ENCODE data around the gene G3BP2. TPM values are rescaled to one million over a fixed set of nuclear protein-coding genes. Genes with fewer than 3 reads are reported as not detected.

G3BP2 gene
- total and polyA plus RNA-seq, 2 of the 8 experiments (the other 6 are each of a cell fraction or from before 2014, with no cell fraction given) = 83.7 to 378 TPM

- Histone ChIP-seq H3K27ac (ENCODE audit: low read depth, low read length) (no peak overlapping the region), H3K36me3 (ENCODE audit: control insufficient read depth in 2 of 4, insufficient read depth in 4 of 4, low read length in 3 of 4) (peaks cover 21 to 76% (median 54%) of the 10 kb centered on the region in 4 experiments), H3K27me3 (replicated peaks in 1 of 4; ENCODE audit: control insufficient read depth in 3 of 4, extremely low read depth in 1 of 4, insufficient read depth in 3 of 4, low read length in 3 of 4) (no peaks in the 10 kb centered on the region), H4K5ac (ENCODE audit: insufficient read length, low read depth, low read length) (no peak overlapping the region), H3K56ac (replicated peaks; ENCODE audit: insufficient read length, low read depth, low read length) (no peak overlapping the region), H3K9ac (replicated peaks in 1 of 4; ENCODE audit: extremely low read depth in 1 of 4, low read depth in 3 of 4, low read length in 3 of 4) (no peak overlapping the region), H3K4me3 (ENCODE audit: extremely low read depth in 1 of 4, insufficient read depth in 2 of 4, low read depth in 3 of 4, low read length in 4 of 4) (no peak overlapping the region), H4K20me1 (replicated peaks in 1 of 2; ENCODE audit: control insufficient read depth in 1 of 2, insufficient read depth in 2 of 2, low read length in 2 of 2) (peaks cover 0 to 3% of the 10 kb centered on the region in 2 experiments), H3K23me2 (ENCODE audit: low read depth, low read length) (no peaks in the 10 kb centered on the region), H2BK120ac (replicated peaks; ENCODE audit: low read depth, low read length) (no peak overlapping the region), H3K79me2 (ENCODE audit: control insufficient read depth in 1 of 2, insufficient read depth in 2 of 2, low read length in 2 of 2) (peaks cover 0 to 5% of the 10 kb centered on the region in 2 experiments; a peak in 1 of 4 replicates), H3K4ac (replicated peaks; ENCODE audit: insufficient read length, low read depth, low read length) (no peak overlapping the region), H3K23ac (ENCODE audit: insufficient read length) (no peak overlapping the region), H3K9me3 (ENCODE audit: insufficient read depth in 2 of 2, low read depth in 1 of 2, low read length in 1 of 2) (no peaks in the 10 kb centered on the region), H2BK5ac (ENCODE audit: low read depth, low read length) (no peak overlapping the region), H3K79me1 (ENCODE audit: low read depth, low read length) (peaks cover 2% of the 10 kb centered on the region; the same call in 1 of the 2 replicates), H3K18ac (ENCODE audit: extremely low read depth, low read length) (no peak overlapping the region), H2BK20ac (ENCODE audit: low read length) (no peak overlapping the region), H2BK12ac (ENCODE audit: low read depth, low read length) (no peak overlapping the region), H2AK5ac (ENCODE audit: low read depth, low read length) (no peak overlapping the region), H3K14ac (ENCODE audit: insufficient read length) (no peak overlapping the region), H3K4me1 (replicated peaks in 1 of 4; ENCODE audit: control insufficient read depth in 3 of 4, insufficient read depth in 4 of 4, low read length in 3 of 4) (no peaks in the 10 kb centered on the region), H4K91ac (replicated peaks; ENCODE audit: insufficient read length, low read length) (no peak overlapping the region), H3K4me2 (ENCODE audit: insufficient read depth in 1 of 2, low read depth in 2 of 2, low read length in 2 of 2) (no peak overlapping the region), H2BK15ac (ENCODE audit: low read length) (no peak overlapping the region), H4K8ac (ENCODE audit: extremely low read depth, insufficient read depth, low read length) (no peak overlapping the region), H2AFZ (ENCODE audit: low read length) (no peak overlapping the region)
- no peak for DNase-seq (ENCODE audit: low read depth in 1 of 2, low spot score in 2 of 2)
- peak; percentile 45 for FAIRE-seq
- ChIA-PET POLR2A (ENCODE audit: partially characterized antibody) (interaction anchor here (0.9 to 1.5 kb wide), 4 partner anchors 11 to 80 kb away, joined by 3 read pairs; partner anchors contain the start of gene USO1), CTCF (ENCODE audit: partially characterized antibody) (interaction anchor here (1.1 kb wide), 2 partner anchors 10 to 80 kb away, joined by 4 to 5 read pairs; partner anchors contain the start of gene USO1)
- TF ChIP-seq, protein P1, sequence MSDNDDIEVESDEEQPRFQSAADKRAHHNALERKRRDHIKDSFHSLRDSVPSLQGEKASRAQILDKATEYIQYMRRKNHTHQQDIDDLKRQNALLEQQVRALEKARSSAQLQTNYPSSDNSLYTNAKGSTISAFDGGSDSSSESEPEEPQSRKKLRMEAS (IDR thresholded peaks at IDR 0.05) = no peak
- TF ChIP-seq SIX5 (IDR thresholded peaks at IDR 0.05; ENCODE audit: low read depth, low read length) (no peak), RFX5 (IDR thresholded peaks at IDR 0.05; ENCODE audit: borderline replicate concordance, low read depth, low read length) (no peak)
- 93% methylated on average over 4 of the region's 4 CpGs; no CpG with 5 or more reads in 1 of the 2 experiments for WGBS, 2 experiments (ENCODE audit: extremely low coverage in 1 of 2, insufficient coverage in 1 of 2, insufficient read length in 1 of 2, insufficient replicate concordance in 2 of 2, low coverage in 1 of 2, low lambda C conversion rate in 2 of 2, missing lambda C conversion rate in 1 of 2)
Measured at GRCh38 chr4:75644095-75644494, 29.1 kb downstream of the G3BP2 start.
